Testis (tissue), 2 donors: Measurements from ENCODE around the gene GPR108.
"Not testable (repeated sequence)": the region's sequence is repeated elsewhere in the genome, so short reads cannot be mapped to it uniquely, and the experiment has no call there.

ENCODE experiments used
- POLR2A ChIP-seq: fragments of 450-650 bp; IDR thresholded peaks from one replicate; pipeline ENCODE4 v1.6.1; 2017; ENCODE audit warnings: antibody characterized with exemption, mild to moderate bottlenecking, moderate library complexity
- TF ChIP-seq, protein P1 (sequence below), 3 experiments: fragments of 450-650 bp in 2 of 3; fragments of 200-600 bp in 1 of 3; sonication (generic) in 1 of 3; IDR thresholded peaks; one replicate each; pipeline ENCODE4 v1.5.1; 2016 to 2019; ENCODE audit warnings: antibody characterized with exemption in 3 of 3, mild to moderate bottlenecking in 2 of 3, moderate library complexity in 1 of 3

- TF ChIP-seq, protein P1, sequence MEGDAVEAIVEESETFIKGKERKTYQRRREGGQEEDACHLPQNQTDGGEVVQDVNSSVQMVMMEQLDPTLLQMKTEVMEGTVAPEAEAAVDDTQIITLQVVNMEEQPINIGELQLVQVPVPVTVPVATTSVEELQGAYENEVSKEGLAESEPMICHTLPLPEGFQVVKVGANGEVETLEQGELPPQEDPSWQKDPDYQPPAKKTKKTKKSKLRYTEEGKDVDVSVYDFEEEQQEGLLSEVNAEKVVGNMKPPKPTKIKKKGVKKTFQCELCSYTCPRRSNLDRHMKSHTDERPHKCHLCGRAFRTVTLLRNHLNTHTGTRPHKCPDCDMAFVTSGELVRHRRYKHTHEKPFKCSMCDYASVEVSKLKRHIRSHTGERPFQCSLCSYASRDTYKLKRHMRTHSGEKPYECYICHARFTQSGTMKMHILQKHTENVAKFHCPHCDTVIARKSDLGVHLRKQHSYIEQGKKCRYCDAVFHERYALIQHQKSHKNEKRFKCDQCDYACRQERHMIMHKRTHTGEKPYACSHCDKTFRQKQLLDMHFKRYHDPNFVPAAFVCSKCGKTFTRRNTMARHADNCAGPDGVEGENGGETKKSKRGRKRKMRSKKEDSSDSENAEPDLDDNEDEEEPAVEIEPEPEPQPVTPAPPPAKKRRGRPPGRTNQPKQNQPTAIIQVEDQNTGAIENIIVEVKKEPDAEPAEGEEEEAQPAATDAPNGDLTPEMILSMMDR (IDR thresholded peaks at IDR 0.05), result not testable (repeated sequence)
- TF ChIP-seq POLR2A, result not testable (repeated sequence)
Observed at GRCh38 chr19:6771648-6772027, 34.3 kb upstream of the GPR108 start.
